Psoas muscle (tissue), 8 donors: ENCODE results near the gene SH2B3. TPM values are rescaled to one million over a fixed set of nuclear protein-coding genes. Genes with fewer than 3 reads are reported as not detected.
A peak's percentile ranks its signal among the peaks of the same experiment; 100 is the strongest.

Source experiments
- ATAC-seq, 4 donors: fragments of 200-7000 bp; cut with Tn5 transposase; one replicate each; pipeline ENCODE4 v1.9.1; 2020; ENCODE audit warnings: moderate library complexity in 3 of 4, mild to moderate bottlenecking in 2 of 4
- DNase-seq, 2 donors: peaks; one replicate each; pipeline ENCODE4 v3.0.0-alpha.2; 2020
- H3K27ac ChIP-seq: fragments of 200-600 bp; one replicate; pipeline ENCODE4 v1.8.0; 2022
- H3K27me3 ChIP-seq, 3 donors: fragments of 200-600 bp in 1 of 3; one replicate each; pipeline versions ENCODE4 v1.6.1 to v1.8.0; 2013 to 2022; ENCODE audit warnings: low read length in 2 of 3, mild to moderate bottlenecking in 2 of 3, moderate library complexity in 1 of 3; ENCODE audit not compliant: insufficient read depth in 3 of 3
- H3K36me3 ChIP-seq, 2 donors: fragments of 200-600 bp in 1 of 2; one replicate each; pipeline versions ENCODE4 v1.6.1 to v1.8.0; 2013 to 2022; ENCODE audit warnings: low read depth in 1 of 2, mild to moderate bottlenecking in 1 of 2, moderate library complexity in 1 of 2; ENCODE audit not compliant: insufficient read depth in 1 of 2
- H3K4me1 ChIP-seq: fragments of 200-600 bp; one replicate; pipeline ENCODE4 v1.8.0; 2022
- H3K4me3 ChIP-seq: fragments of 200-600 bp; one replicate; pipeline ENCODE4 v1.8.0; 2022; ENCODE audit warnings: mild to moderate bottlenecking
- H3K9me3 ChIP-seq: fragments of 200-600 bp; one replicate; pipeline ENCODE4 v1.8.0; 2022
- CTCF ChIP-seq: fragments of 200-600 bp; IDR thresholded peaks from one replicate; pipeline ENCODE4 v1.8.0; 2022; ENCODE audit warnings: antibody characterized with exemption
- WGBS, 3 donors: extraction: QIAGEN DNeasy Blood & Tissue Kit; methylation state at CpG; one replicate each; pipeline versions ENCODE4 v1.1.6 to v1.1.7; 2013; 5-methylcytosine and 5-hydroxymethylcytosine counted together
- intact Hi-C, 2 donors: fragments of 100-400 bp; cut with DNase I; formaldehyde crosslinking; loops; one replicate each; pipeline versions ENCODE4 v1.11.0 to v1.14.2; 2022
- polyA plus RNA-seq, 3 donors: library from polyadenylated mRNA; stranded (reverse); fragments of 200-250 nt; gene quantifications; one replicate each; pipeline ENCODE4 v1.2.3, GENCODE V29; 2013
- total RNA-seq, 4 donors: library from RNA; stranded (reverse); fragmentation: NEBNext Ultra II Directional in 2 of 4; extraction: Animal tissue kit (Norgen Biotek cat#: 25700) in 2 of 4; gene quantifications; one replicate each; pipeline versions ENCODE4 v1.2.1 to v1.2.4, GENCODE V29; 2021 to 2023
- donor health status: healthy with polysubstance abuse.
- donor health status: DM: no; HTN: no; CAD: no; lungs with moderate emphysema.
- donor health status: Bipolar disorder and iron deficiency.
- donor health status: healthy.
- donor health status: DM: yes; HTN: yes; CAD: no.
- donor health status: DM: no; HTN: no; CAD: no.
- donor health status: DM: no; HTN: no; CAD: no.
- donor health status: DM: yes; HTN: yes; CAD: no.

SH2B3 gene
- total and polyA plus RNA-seq, 7 donors, result 4.4 to 25.0 (median 11.9) TPM

GRCh38 chr12:111408116-111408440 is 2.4 kb downstream of the SH2B3 start:
- Histone ChIP-seq H3K27me3 (peaks cover 0 to 1% (median 0%) of the 10 kb centered on the region in 3 donors), H3K9me3 (no peaks in the 10 kb centered on the region), H3K4me1 (peaks cover 52% of the 10 kb centered on the region), H3K27ac (peak overlapping the region; percentile 84), H3K36me3 (no peaks in the 10 kb centered on the region), H3K4me3 (peak overlapping the region; percentile 93)
- WGBS, 3 donors, result 72 to 100% (median 83%) methylated on average over 1 of the region's 1 CpG
- TF ChIP-seq CTCF, result no peak
- intact Hi-C loops, result no loop called here
- no peak for DNase-seq
- no peak for ATAC-seq

GRCh38 chr12:111408686-111409402 is 3.1 kb downstream of the SH2B3 start:
- Histone ChIP-seq H3K4me1 (peaks cover 53% of the 10 kb centered on the region), H3K9me3 (no peaks in the 10 kb centered on the region), H3K27ac (peak overlapping the region; percentile 74), H3K27me3 (no peaks in the 10 kb centered on the region), H3K4me3 (peak overlapping the region; percentile 46), H3K36me3 (no peaks in the 10 kb centered on the region)
- intact Hi-C loops, result no loop called here
- ATAC-seq (no peak), DNase-seq (no peak)
- WGBS, 3 donors, result 74 to 78% (median 75%) methylated on average over 4 of the region's 4 CpGs
- no peak for TF ChIP-seq CTCF

GRCh38 chr12:111409403-111409779 is 3.7 kb downstream of the SH2B3 start:
- H3K36me3 ChIP-seq, result no peaks in the 10 kb centered on the region
- intact Hi-C loops, result no loop called here
- peak overlapping the region; percentile 74 for H3K27ac ChIP-seq
- peaks cover 58% of the 10 kb centered on the region for H3K4me1 ChIP-seq
- no peak for TF ChIP-seq CTCF
- 51 to 67% (median 53%) methylated on average over 15 of the region's 15 CpGs for WGBS, 3 donors
- no peaks in the 10 kb centered on the region for H3K27me3 ChIP-seq
- H3K9me3 ChIP-seq, result no peaks in the 10 kb centered on the region
- peak in 1 of 2 donors; percentile 38 for DNase-seq
- ATAC-seq, result no peak
- H3K4me3 ChIP-seq, result peak overlapping the region; percentile 46

GRCh38 chr12:111409780-111410430 is 4.2 kb downstream of the SH2B3 start:
- WGBS, 3 donors, result 54 to 57% (median 57%) methylated on average over 14 of the region's 14 CpGs
- peak overlapping the region; percentile 46 for H3K4me3 ChIP-seq
- ATAC-seq (peak in 1 of 4 donors; percentile 3), DNase-seq (peak; percentile 77 to 87)
- intact Hi-C loops, result no loop called here
- peak overlapping the region; percentile 74 for H3K27ac ChIP-seq
- H3K9me3 ChIP-seq, result no peaks in the 10 kb centered on the region
- H3K36me3 ChIP-seq, result no peaks in the 10 kb centered on the region
- peaks cover 52% of the 10 kb centered on the region for H3K4me1 ChIP-seq
- TF ChIP-seq CTCF, result no peak
- no peaks in the 10 kb centered on the region for H3K27me3 ChIP-seq
